KMS-11 (cell line): ENCODE data around the gene KLF8.

ENCODE experiments used
- H2AFZ ChIP-seq: fragments of 200-600 bp; sonication (generic); 2 replicates; pipeline ENCODE4 v1.6.1; 2016; ENCODE audit warnings: antibody characterized with exemption, mixed run types, low read depth
- H3K27ac ChIP-seq: fragments of 200-600 bp; sonication (generic); 2 replicates; pipeline ENCODE4 v1.6.1; 2016; ENCODE audit warnings: mild to moderate bottlenecking, mixed run types
- H3K27me3 ChIP-seq: fragments of 200-600 bp; sonication (generic); 2 replicates; pipeline ENCODE4 v1.6.1; 2017; ENCODE audit warnings: mild to moderate bottlenecking, low read depth, mixed run types, moderate library complexity; ENCODE audit not compliant: insufficient read depth
- H3K36me3 ChIP-seq: fragments of 200-600 bp; sonication (generic); 2 replicates; pipeline ENCODE4 v1.6.1; 2017; ENCODE audit warnings: mild to moderate bottlenecking, mixed run types; ENCODE audit not compliant: insufficient read depth
- H3K4me1 ChIP-seq: fragments of 200-600 bp; sonication (generic); 2 replicates; pipeline ENCODE4 v1.6.1; 2016; ENCODE audit warnings: mild to moderate bottlenecking, low read depth, mixed run types; ENCODE audit not compliant: poor library complexity, severe bottlenecking
- H3K4me2 ChIP-seq: fragments of 200-600 bp; sonication (generic); 2 replicates; pipeline ENCODE4 v1.7.0; 2016; ENCODE audit warnings: mild to moderate bottlenecking, mixed run types
- H3K4me3 ChIP-seq: fragments of 200-600 bp; sonication (generic); IDR thresholded peaks from 2 replicates; pipeline ENCODE4 v1.6.1; 2017; ENCODE audit warnings: low read depth, low read length, mixed read lengths; ENCODE audit not compliant: insufficient read depth
- H3K79me2 ChIP-seq: fragments of 200-600 bp; sonication (generic); 2 replicates; pipeline ENCODE4 v1.6.1; 2016; ENCODE audit warnings: low read depth, mixed run types; ENCODE audit not compliant: insufficient read depth
- H3K9ac ChIP-seq: fragments of 200-600 bp; sonication (generic); 2 replicates; pipeline ENCODE4 v1.6.1; 2016; ENCODE audit warnings: mild to moderate bottlenecking, mixed run types
- H4K20me1 ChIP-seq: fragments of 200-600 bp; sonication (generic); 2 replicates; pipeline ENCODE4 v1.6.1; 2016; ENCODE audit warnings: mild to moderate bottlenecking, mixed run types; ENCODE audit not compliant: insufficient read depth
- CTCF ChIP-seq: fragments of 200-600 bp; sonication (generic); conservative IDR thresholded peaks from 2 replicates; pipeline ENCODE4 v1.6.1; 2017; ENCODE audit warnings: low read depth, mild to moderate bottlenecking, antibody characterized with exemption, low read length, moderate library complexity, mixed read lengths

Gene KLF8

DNA sequence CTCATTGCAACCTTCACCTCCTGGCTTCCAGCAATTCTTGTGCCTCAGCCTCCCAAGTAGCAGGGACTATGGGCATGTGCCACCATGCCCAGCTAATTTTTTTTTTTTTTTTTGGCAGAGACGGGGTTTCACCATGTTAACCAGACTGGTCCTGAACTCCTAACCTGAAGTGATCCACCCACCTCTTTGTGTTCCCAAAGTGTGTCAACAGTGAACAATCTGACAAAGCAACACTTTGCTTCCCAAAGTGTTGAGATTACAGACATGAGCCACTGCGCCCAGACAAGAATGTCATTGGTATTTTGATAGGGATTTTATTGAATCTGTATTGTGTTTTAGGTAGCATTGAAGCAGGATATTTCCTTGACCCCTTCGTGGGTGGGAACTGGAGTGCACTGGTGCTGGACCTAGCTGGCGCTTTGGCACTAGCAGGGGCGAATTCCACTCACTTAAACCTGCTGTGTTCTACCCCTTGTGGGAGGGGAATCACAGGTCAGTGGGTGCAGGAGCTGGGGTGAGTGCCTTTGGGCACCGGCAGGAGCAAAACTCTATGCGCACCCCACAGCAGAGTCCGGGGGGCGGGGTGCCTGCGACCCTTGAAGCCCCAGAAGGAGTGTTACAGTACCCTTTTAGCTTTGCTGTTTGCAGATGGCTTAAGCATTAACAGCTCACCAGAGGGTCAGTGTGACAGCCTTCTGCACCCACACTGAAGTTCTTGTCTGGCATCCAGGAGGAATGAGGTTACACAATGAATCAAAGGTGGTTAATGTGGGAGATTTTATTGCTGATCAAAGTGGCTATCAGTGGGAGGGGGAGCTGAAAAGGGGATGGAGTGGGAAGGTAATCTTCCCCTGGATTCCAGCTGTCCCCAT, 21.9 kb downstream of the KLF8 start:
- no peaks in the 10 kb centered on the region for H3K79me2 ChIP-seq
- no peaks in the 10 kb centered on the region for H3K36me3 ChIP-seq

DNA sequence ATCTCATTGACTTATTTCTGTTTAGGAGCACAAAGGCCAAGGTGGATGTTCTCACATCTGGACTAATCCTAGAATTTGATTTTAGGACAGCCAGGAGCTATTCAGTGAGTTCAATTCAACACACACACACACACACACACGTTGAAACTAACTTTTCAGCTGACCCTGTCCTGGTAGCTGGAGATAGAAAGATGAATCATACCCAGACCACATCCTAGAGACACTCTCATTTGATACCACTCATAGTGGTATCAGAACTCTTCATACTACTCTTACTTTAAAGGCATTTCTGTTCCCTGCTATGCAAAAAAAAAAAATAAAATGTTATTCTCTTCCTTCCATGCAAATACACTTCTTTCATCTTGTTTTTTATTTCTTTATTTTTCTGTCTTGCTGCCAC, 36.7 kb downstream of the KLF8 start:
- no peaks in the 10 kb centered on the region for H3K36me3 ChIP-seq
- no peaks in the 10 kb centered on the region for H3K79me2 ChIP-seq
- H3K4me3 ChIP-seq: no peak overlapping the region
- H2AFZ ChIP-seq: no peak overlapping the region
- H3K27me3 ChIP-seq: no peaks in the 10 kb centered on the region
- no peaks in the 10 kb centered on the region for H3K4me1 ChIP-seq
- no peak overlapping the region for H3K4me2 ChIP-seq
- H4K20me1 ChIP-seq: no peaks in the 10 kb centered on the region
- no peak overlapping the region for H3K9ac ChIP-seq
- TF ChIP-seq CTCF: no peak
- no peak overlapping the region for H3K27ac ChIP-seq

More for the DNA sequence above, 21.9 kb downstream of the KLF8 start:
- Histone ChIP-seq H3K27me3 (no peaks in the 10 kb centered on the region), H4K20me1 (no peaks in the 10 kb centered on the region), H3K4me2 (no peak overlapping the region), H3K9ac (no peak overlapping the region), H3K4me3 (no peak overlapping the region), H3K4me1 (no peaks in the 10 kb centered on the region), H3K27ac (no peak overlapping the region), H2AFZ (no peak overlapping the region)
- no peak for TF ChIP-seq CTCF

DNA sequence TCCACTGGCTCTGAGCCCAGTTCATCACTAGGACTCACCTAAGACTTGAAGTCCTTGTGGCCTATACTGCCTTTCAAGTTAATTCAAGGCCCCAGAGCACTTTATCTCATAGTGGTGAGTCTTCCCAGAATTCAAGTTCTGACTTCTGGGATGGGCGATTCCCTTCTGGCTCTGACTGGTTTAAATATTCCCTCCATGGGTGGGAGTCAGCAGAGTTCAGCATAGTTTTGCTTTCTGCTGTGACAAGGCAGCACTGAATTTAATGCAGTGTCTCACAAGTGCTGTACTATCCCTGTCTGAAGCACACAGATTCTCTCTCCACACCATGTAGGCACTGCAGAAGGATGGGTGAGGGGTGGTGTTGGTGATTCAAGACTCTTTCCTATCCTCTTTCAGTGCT, 46.5 kb downstream of the KLF8 start:
- no peak overlapping the region for H2AFZ ChIP-seq
- H3K36me3 ChIP-seq: no peaks in the 10 kb centered on the region
- TF ChIP-seq CTCF: no peak
- H3K27me3 ChIP-seq: no peaks in the 10 kb centered on the region
- no peak overlapping the region for H3K4me3 ChIP-seq
- no peak overlapping the region for H3K27ac ChIP-seq
- no peaks in the 10 kb centered on the region for H4K20me1 ChIP-seq
- no peaks in the 10 kb centered on the region for H3K4me1 ChIP-seq
- H3K9ac ChIP-seq: no peak overlapping the region
- no peaks in the 10 kb centered on the region for H3K79me2 ChIP-seq
- H3K4me2 ChIP-seq: no peak overlapping the region

DNA sequence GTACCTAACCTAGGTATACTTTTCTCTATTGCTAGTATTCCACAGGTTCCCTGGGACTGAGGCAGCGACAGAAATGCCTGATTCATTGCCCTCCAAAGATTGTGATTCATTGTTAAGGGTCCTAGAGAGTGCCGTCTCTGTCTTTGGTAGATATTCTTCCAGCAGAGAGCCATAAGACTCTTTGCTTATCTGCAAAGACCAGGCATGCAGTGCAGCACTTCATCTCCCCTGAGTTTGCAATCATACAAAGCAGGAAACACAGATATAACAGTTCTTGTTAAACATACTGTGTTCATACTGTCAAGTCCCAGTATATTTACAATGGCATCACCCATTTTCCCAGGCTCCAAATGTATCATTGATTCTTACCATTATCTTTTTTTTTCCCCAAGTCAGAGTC, 47.7 kb downstream of the KLF8 start:
- no peaks in the 10 kb centered on the region for H3K4me1 ChIP-seq
- TF ChIP-seq CTCF: no peak
- no peaks in the 10 kb centered on the region for H3K79me2 ChIP-seq
- no peaks in the 10 kb centered on the region for H4K20me1 ChIP-seq
- H3K36me3 ChIP-seq: no peaks in the 10 kb centered on the region
- no peak overlapping the region for H3K9ac ChIP-seq
- no peaks in the 10 kb centered on the region for H3K27me3 ChIP-seq
- H2AFZ ChIP-seq: no peak overlapping the region
- H3K27ac ChIP-seq: no peak overlapping the region
- H3K4me2 ChIP-seq: no peak overlapping the region
- H3K4me3 ChIP-seq: no peak overlapping the region
